Measurements from ENCODE around the gene GAL. TPM values are rescaled to one million over a fixed set of nuclear protein-coding genes. Genes with fewer than 3 reads are reported as not detected.

Gene GAL
- total RNA-seq, 4 donors from 2014 or later, result not detected

- intact Hi-C loops (cut with DNase I; ENCODE audit: low total_unique reads), result no loop called here
- in situ Hi-C loops (cut with MboI; ENCODE audit: low sequenced_read_pairs in 4 of 4), result no loop called here
- DNase-seq, result no peak
- Histone ChIP-seq H3K4me1 (no peaks in the 10 kb centered on the region), H3K9me3 (no peaks in the 10 kb centered on the region), H3K4me3 (no peak overlapping the region), H3K27me3 (peaks cover 5 to 16% (median 11%) of the 10 kb centered on the region in 3 donors), H3K36me3 (no peaks in the 10 kb centered on the region), H3K27ac (no peak overlapping the region)
- no peak for TF ChIP-seq POLR2A (IDR thresholded peaks at IDR 0.05)
- TF ChIP-seq CTCF (IDR thresholded peaks at IDR 0.05 in 4 of 5, conservative IDR thresholded peaks at IDR 0.05 in 1 of 5), result no peak
- no peak for ATAC-seq
These were observed 29.9 kb downstream of the GAL start for GRCh38 chr11:68714060-68714856.

GRCh38 chr11:68715456-68716122, 31.2 kb downstream of the GAL start:
- in situ Hi-C loops (cut with MboI; ENCODE audit: low sequenced_read_pairs in 4 of 4), result no loop called here

GRCh38 chr11:68721075-68721474, 36.7 kb downstream of the GAL start:
- no peak overlapping the region for H3K27ac ChIP-seq
- H3K4me1 ChIP-seq, result no peaks in the 10 kb centered on the region
- ATAC-seq (no peak), DNase-seq (no peak)
- no peaks in the 10 kb centered on the region for H3K9me3 ChIP-seq
- peaks cover 0 to 15% (median 11%) of the 10 kb centered on the region in 3 donors for H3K27me3 ChIP-seq
- in situ Hi-C loops (cut with MboI; ENCODE audit: low sequenced_read_pairs in 4 of 4) (no loop called here), intact Hi-C loops (cut with DNase I; ENCODE audit: low total_unique reads) (no loop called here)
- TF ChIP-seq POLR2A (IDR thresholded peaks at IDR 0.05), result no peak
- no peak for TF ChIP-seq CTCF (IDR thresholded peaks at IDR 0.05 in 4 of 5, conservative IDR thresholded peaks at IDR 0.05 in 1 of 5)
- H3K36me3 ChIP-seq, result no peaks in the 10 kb centered on the region
- H3K4me3 ChIP-seq, result no peak overlapping the region

More at GRCh38 chr11:68715456-68716122, 31.2 kb downstream of the GAL start:
- Histone ChIP-seq H3K36me3 (no peaks in the 10 kb centered on the region), H3K27ac (no peak overlapping the region), H3K9me3 (no peaks in the 10 kb centered on the region), H3K27me3 (peaks cover 5 to 19% (median 16%) of the 10 kb centered on the region in 3 donors), H3K4me1 (no peaks in the 10 kb centered on the region), H3K4me3 (no peak overlapping the region)
- no peak for ATAC-seq
- intact Hi-C loops (cut with DNase I; ENCODE audit: low total_unique reads), result no loop called here
- no peak for TF ChIP-seq POLR2A (IDR thresholded peaks at IDR 0.05)
- no peak for TF ChIP-seq CTCF (IDR thresholded peaks at IDR 0.05 in 4 of 5, conservative IDR thresholded peaks at IDR 0.05 in 1 of 5)
- no peak for DNase-seq

GRCh38 chr11:68722143-68722542, 37.8 kb downstream of the GAL start:
- no peak overlapping the region for H3K27ac ChIP-seq
- H3K4me3 ChIP-seq, result no peak overlapping the region
- in situ Hi-C loops (cut with MboI; ENCODE audit: low sequenced_read_pairs in 4 of 4), result no loop called here
- intact Hi-C loops (cut with DNase I; ENCODE audit: low total_unique reads), result no loop called here
- no peaks in the 10 kb centered on the region for H3K4me1 ChIP-seq
- no peaks in the 10 kb centered on the region for H3K9me3 ChIP-seq
- no peak for DNase-seq
- ATAC-seq, result no peak
- TF ChIP-seq POLR2A (IDR thresholded peaks at IDR 0.05) (no peak), CTCF (IDR thresholded peaks at IDR 0.05 in 4 of 5, conservative IDR thresholded peaks at IDR 0.05 in 1 of 5) (no peak)
- H3K36me3 ChIP-seq, result no peaks in the 10 kb centered on the region
- H3K27me3 ChIP-seq, result peaks cover 0 to 15% (median 7%) of the 10 kb centered on the region in 3 donors
